ENCODE data around the gene KCNMB1.

Gene KCNMB1

DNA sequence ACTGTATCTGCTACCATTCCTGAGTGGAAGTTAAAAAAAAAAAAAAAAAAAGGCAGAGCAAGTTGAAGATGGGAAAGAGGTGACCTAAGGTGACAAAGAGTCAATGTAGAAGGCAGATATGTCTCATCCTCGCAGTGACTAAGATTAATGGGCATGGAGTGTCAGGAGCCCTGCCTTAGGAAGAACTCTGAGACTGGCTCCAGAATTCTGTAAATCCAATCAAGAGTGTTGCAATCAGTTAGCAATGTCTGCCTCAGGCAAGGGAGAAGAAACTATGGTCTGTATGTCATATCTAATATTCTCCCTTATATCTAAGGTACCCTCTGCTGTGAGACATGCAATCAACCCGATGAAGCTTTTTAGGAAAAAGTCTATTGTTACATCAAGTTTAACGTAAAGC lies 24.7 kb upstream of the KCNMB1 start:
- no peak for DNase-seq
- H3K79me2 ChIP-seq (ENCODE audit: low read length) = no peaks in the 10 kb centered on the region
- no peaks in the 10 kb centered on the region for H3F3A ChIP-seq (ENCODE audit: insufficient read depth, low read length)
- H3K27me3 ChIP-seq (replicated peaks; ENCODE audit: insufficient read depth, low read length) = no peaks in the 10 kb centered on the region
- H3K9me2 ChIP-seq (replicated peaks; ENCODE audit: insufficient read depth, low read length) = no peaks in the 10 kb centered on the region
- no peak overlapping the region for H2AFZ ChIP-seq (ENCODE audit: low read length)
- H3K4me1 ChIP-seq (ENCODE audit: low read length) = no peaks in the 10 kb centered on the region
- H3K36me3 ChIP-seq (replicated peaks; ENCODE audit: insufficient read depth, low read length) = no peaks in the 10 kb centered on the region
- TF ChIP-seq EZH2phosphoT487 (IDR thresholded peaks at IDR 0.05; ENCODE audit: low read length) (no peak), EZH2 (optimal IDR thresholded peaks at IDR 0.05; ENCODE audit: low read depth, low read length) (no peak)
- TF ChIP-seq, protein P1, sequence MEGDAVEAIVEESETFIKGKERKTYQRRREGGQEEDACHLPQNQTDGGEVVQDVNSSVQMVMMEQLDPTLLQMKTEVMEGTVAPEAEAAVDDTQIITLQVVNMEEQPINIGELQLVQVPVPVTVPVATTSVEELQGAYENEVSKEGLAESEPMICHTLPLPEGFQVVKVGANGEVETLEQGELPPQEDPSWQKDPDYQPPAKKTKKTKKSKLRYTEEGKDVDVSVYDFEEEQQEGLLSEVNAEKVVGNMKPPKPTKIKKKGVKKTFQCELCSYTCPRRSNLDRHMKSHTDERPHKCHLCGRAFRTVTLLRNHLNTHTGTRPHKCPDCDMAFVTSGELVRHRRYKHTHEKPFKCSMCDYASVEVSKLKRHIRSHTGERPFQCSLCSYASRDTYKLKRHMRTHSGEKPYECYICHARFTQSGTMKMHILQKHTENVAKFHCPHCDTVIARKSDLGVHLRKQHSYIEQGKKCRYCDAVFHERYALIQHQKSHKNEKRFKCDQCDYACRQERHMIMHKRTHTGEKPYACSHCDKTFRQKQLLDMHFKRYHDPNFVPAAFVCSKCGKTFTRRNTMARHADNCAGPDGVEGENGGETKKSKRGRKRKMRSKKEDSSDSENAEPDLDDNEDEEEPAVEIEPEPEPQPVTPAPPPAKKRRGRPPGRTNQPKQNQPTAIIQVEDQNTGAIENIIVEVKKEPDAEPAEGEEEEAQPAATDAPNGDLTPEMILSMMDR (IDR thresholded peaks at IDR 0.05; ENCODE audit: low read length) = no peak
- H3K9me3 ChIP-seq (replicated peaks; ENCODE audit: insufficient read depth, low read length) = no peaks in the 10 kb centered on the region
- H3K4me2 ChIP-seq (ENCODE audit: low read depth, low read length) = no peak overlapping the region
- H3K27ac ChIP-seq (ENCODE audit: low read length) = no peak overlapping the region
- H3K9ac ChIP-seq (ENCODE audit: low read length) = no peak overlapping the region
- H4K20me1 ChIP-seq (ENCODE audit: insufficient read depth, low read length) = no peaks in the 10 kb centered on the region
- H3K4me3 ChIP-seq (ENCODE audit: low read length) = no peak overlapping the region

DNA sequence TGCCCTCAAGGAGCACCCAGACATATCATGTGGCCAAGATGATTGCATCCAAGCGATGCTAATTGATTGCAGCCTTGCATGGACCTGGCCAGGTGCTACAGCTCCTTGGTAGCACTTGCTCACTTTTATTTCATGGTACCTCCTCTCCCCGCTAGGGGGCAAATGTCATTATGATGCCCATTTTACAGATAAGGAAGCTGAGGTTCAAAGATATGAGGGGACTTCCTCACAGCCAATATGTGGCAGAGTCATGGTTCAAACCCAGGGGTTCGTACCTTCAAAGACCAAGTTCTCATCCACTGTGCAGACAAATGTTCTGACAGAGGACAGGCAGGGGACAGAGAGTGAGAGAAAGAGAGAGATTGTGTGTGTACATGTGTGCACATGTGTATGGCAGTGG lies 21.9 kb upstream of the KCNMB1 start:
- Histone ChIP-seq H3K27ac (ENCODE audit: low read length) (no peak overlapping the region), H4K20me1 (ENCODE audit: insufficient read depth, low read length) (no peaks in the 10 kb centered on the region), H3K79me2 (ENCODE audit: low read length) (no peaks in the 10 kb centered on the region), H3K9me3 (replicated peaks; ENCODE audit: insufficient read depth, low read length) (no peaks in the 10 kb centered on the region), H3K4me3 (ENCODE audit: low read length) (no peak overlapping the region), H3K4me2 (ENCODE audit: low read depth, low read length) (no peak overlapping the region), H3K27me3 (replicated peaks; ENCODE audit: insufficient read depth, low read length) (no peaks in the 10 kb centered on the region), H3K9ac (ENCODE audit: low read length) (no peak overlapping the region), H3K4me1 (ENCODE audit: low read length) (no peaks in the 10 kb centered on the region), H3K36me3 (replicated peaks; ENCODE audit: insufficient read depth, low read length) (no peaks in the 10 kb centered on the region), H2AFZ (ENCODE audit: low read length) (no peak overlapping the region), H3K9me2 (replicated peaks; ENCODE audit: insufficient read depth, low read length) (no peaks in the 10 kb centered on the region), H3F3A (ENCODE audit: insufficient read depth, low read length) (no peaks in the 10 kb centered on the region)
- TF ChIP-seq EZH2phosphoT487 (IDR thresholded peaks at IDR 0.05; ENCODE audit: low read length) (no peak), EZH2 (optimal IDR thresholded peaks at IDR 0.05; ENCODE audit: low read depth, low read length) (no peak)
- TF ChIP-seq, protein P1 (IDR thresholded peaks at IDR 0.05; ENCODE audit: low read length) = peak; percentile 46
- peak; percentile 21 for DNase-seq

DNA sequence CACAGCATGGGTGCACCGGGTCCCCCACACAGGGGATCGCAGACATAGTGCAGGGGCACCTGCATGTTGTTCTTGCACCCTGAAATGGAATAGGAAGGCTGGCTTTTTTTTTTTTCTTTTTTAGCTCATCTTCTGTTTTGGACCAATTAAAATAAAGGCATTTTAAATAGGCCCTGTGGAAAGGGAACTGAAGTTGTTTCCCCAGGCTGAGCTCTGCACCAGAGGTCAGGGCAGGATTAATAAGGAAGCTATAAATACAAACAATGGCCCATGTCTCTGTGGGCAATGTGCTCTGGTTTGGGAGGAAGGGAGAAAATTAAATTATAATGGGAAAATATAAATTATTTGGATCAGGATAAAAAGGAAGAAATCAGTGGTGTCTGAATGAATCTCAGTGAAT lies 21.2 kb upstream of the KCNMB1 start:
- no peak overlapping the region for H2AFZ ChIP-seq (ENCODE audit: low read length)
- no peak for DNase-seq
- no peak overlapping the region for H3K4me2 ChIP-seq (ENCODE audit: low read depth, low read length)
- H3K9me2 ChIP-seq (replicated peaks; ENCODE audit: insufficient read depth, low read length) = no peaks in the 10 kb centered on the region
- no peak overlapping the region for H3K27ac ChIP-seq (ENCODE audit: low read length)
- H3K4me1 ChIP-seq (ENCODE audit: low read length) = no peaks in the 10 kb centered on the region
- TF ChIP-seq EZH2 (optimal IDR thresholded peaks at IDR 0.05; ENCODE audit: low read depth, low read length) (no peak), EZH2phosphoT487 (IDR thresholded peaks at IDR 0.05; ENCODE audit: low read length) (no peak)
- TF ChIP-seq, protein P1 (IDR thresholded peaks at IDR 0.05; ENCODE audit: low read length) = no peak
- no peaks in the 10 kb centered on the region for H3K9me3 ChIP-seq (replicated peaks; ENCODE audit: insufficient read depth, low read length)
- no peaks in the 10 kb centered on the region for H3K27me3 ChIP-seq (replicated peaks; ENCODE audit: insufficient read depth, low read length)
- no peak overlapping the region for H3K4me3 ChIP-seq (ENCODE audit: low read length)
- H3K79me2 ChIP-seq (ENCODE audit: low read length) = no peaks in the 10 kb centered on the region
- no peaks in the 10 kb centered on the region for H4K20me1 ChIP-seq (ENCODE audit: insufficient read depth, low read length)
- H3K9ac ChIP-seq (ENCODE audit: low read length) = no peak overlapping the region
- no peaks in the 10 kb centered on the region for H3K36me3 ChIP-seq (replicated peaks; ENCODE audit: insufficient read depth, low read length)
- H3F3A ChIP-seq (ENCODE audit: insufficient read depth, low read length) = no peaks in the 10 kb centered on the region

All from MM.1S (cell line).